ENCODE data around the gene STKLD1. TPM values are rescaled to one million over a fixed set of nuclear protein-coding genes. Genes with fewer than 3 reads are reported as not detected.

The STKLD1 gene
- total RNA-seq, 1 donor: 0.72 TPM

- no peak for TF ChIP-seq CTCF (IDR thresholded peaks at IDR 0.05; ENCODE audit: extremely low read depth, low read depth, low read length)
- H3K9me3 ChIP-seq (ENCODE audit: low read depth, low read length): no peaks in the 10 kb centered on the region
- no peak overlapping the region for H3K4me3 ChIP-seq (ENCODE audit: insufficient read depth, low read length)
- no peak overlapping the region for H3K27ac ChIP-seq (ENCODE audit: low read depth, low read length)
- no peak overlapping the region for H3K4me2 ChIP-seq (ENCODE audit: insufficient read depth, low read length)
- H4K20me1 ChIP-seq (ENCODE audit: insufficient read depth, low read length): peaks cover 3% of the 10 kb centered on the region
- no peak overlapping the region for H2AFZ ChIP-seq (ENCODE audit: low read length)
- H3K4me1 ChIP-seq (ENCODE audit: insufficient read depth, low read length): peaks cover 14% of the 10 kb centered on the region
- no peak for DNase-seq (ENCODE audit: insufficient read length, low spot score, missing footprints)
- peaks cover 14% of the 10 kb centered on the region for H3K79me2 ChIP-seq (ENCODE audit: insufficient read depth, low read length)
- no peaks in the 10 kb centered on the region for H3K27me3 ChIP-seq (ENCODE audit: insufficient read depth, low read length)
- peaks cover 48% of the 10 kb centered on the region for H3K36me3 ChIP-seq (ENCODE audit: insufficient read depth, low read length)
These were observed 36.5 kb upstream of the STKLD1 start for GRCh38 chr9:133339641-133340040.

- peaks cover 12% of the 10 kb centered on the region for H3K79me2 ChIP-seq (ENCODE audit: insufficient read depth, low read length)
- H3K4me1 ChIP-seq (ENCODE audit: insufficient read depth, low read length): peaks cover 9% of the 10 kb centered on the region
- H3K27ac ChIP-seq (ENCODE audit: low read depth, low read length): no peak overlapping the region
- DNase-seq (ENCODE audit: insufficient read length, low spot score, missing footprints): no peak
- no peaks in the 10 kb centered on the region for H3K27me3 ChIP-seq (ENCODE audit: insufficient read depth, low read length)
- peaks cover 54% of the 10 kb centered on the region for H3K36me3 ChIP-seq (ENCODE audit: insufficient read depth, low read length)
- H3K9me3 ChIP-seq (ENCODE audit: low read depth, low read length): no peaks in the 10 kb centered on the region
- H2AFZ ChIP-seq (ENCODE audit: low read length): no peak overlapping the region
- H3K4me2 ChIP-seq (ENCODE audit: insufficient read depth, low read length): no peak overlapping the region
- no peak for TF ChIP-seq CTCF (IDR thresholded peaks at IDR 0.05; ENCODE audit: extremely low read depth, low read depth, low read length)
- no peak overlapping the region for H3K4me3 ChIP-seq (ENCODE audit: insufficient read depth, low read length)
- peaks cover 3% of the 10 kb centered on the region for H4K20me1 ChIP-seq (ENCODE audit: insufficient read depth, low read length)
These were observed 35.9 kb upstream of the STKLD1 start for GRCh38 chr9:133340256-133340655.

GRCh38 chr9:133340916-133341315 is 35.2 kb upstream of the STKLD1 start:
- peaks cover 60% of the 10 kb centered on the region for H3K36me3 ChIP-seq (ENCODE audit: insufficient read depth, low read length)
- no peak for TF ChIP-seq CTCF (IDR thresholded peaks at IDR 0.05; ENCODE audit: extremely low read depth, low read depth, low read length)
- H3K79me2 ChIP-seq (ENCODE audit: insufficient read depth, low read length): peaks cover 12% of the 10 kb centered on the region

DNA sequence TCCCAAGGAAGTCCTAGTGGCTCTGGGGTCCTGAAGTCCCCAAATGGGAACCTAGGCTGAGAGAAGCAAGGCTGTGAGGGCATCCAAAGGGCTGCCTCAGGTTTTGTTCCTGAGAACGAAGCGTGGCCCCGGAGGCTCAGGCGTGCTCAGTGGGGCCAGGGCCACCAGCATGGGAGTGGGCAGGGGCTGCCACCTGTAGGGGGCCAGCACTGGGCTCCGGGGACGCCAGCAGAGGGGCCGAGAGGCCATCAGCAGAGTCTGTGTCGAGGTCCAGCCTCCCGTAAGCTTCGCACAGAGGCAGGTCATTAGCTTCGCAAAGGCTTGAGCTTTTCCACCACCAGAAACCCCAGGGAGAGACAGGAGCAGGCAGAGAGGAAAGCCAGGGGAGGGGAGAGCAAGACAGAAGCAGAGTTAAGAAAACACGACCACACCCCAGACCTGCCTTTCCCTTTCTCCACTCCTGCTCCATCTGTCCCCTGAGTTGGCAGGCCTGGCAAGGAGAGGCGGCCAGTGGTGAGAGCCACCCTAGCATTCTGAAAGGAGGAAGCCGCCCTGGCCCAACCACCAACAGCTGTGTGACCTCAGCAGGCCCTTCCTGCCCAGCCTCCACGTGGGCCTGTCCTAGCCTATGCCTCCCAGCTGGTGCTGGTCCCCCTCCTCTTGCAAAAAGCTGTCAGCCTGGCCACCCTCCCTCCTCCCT is 34.6 kb upstream of the STKLD1 start:
- Histone ChIP-seq H3K4me2 (ENCODE audit: insufficient read depth, low read length) (no peak overlapping the region), H3K27ac (ENCODE audit: low read depth, low read length) (no peak overlapping the region), H4K20me1 (ENCODE audit: insufficient read depth, low read length) (peaks cover 15% of the 10 kb centered on the region), H3K4me3 (ENCODE audit: insufficient read depth, low read length) (no peak overlapping the region), H3K9me3 (ENCODE audit: low read depth, low read length) (no peaks in the 10 kb centered on the region), H3K79me2 (ENCODE audit: insufficient read depth, low read length) (peaks cover 17% of the 10 kb centered on the region), H3K36me3 (ENCODE audit: insufficient read depth, low read length) (peaks cover 63% of the 10 kb centered on the region), H3K4me1 (ENCODE audit: insufficient read depth, low read length) (peaks cover 8% of the 10 kb centered on the region), H3K27me3 (ENCODE audit: insufficient read depth, low read length) (no peaks in the 10 kb centered on the region), H2AFZ (ENCODE audit: low read length) (no peak overlapping the region)
- DNase-seq (ENCODE audit: insufficient read length, low spot score, missing footprints): peak; percentile 27
- TF ChIP-seq CTCF (IDR thresholded peaks at IDR 0.05; ENCODE audit: extremely low read depth, low read depth, low read length): no peak

More at GRCh38 chr9:133340916-133341315, 35.2 kb upstream of the STKLD1 start:
- H3K9me3 ChIP-seq (ENCODE audit: low read depth, low read length): no peaks in the 10 kb centered on the region
- no peak overlapping the region for H3K27ac ChIP-seq (ENCODE audit: low read depth, low read length)
- DNase-seq (ENCODE audit: insufficient read length, low spot score, missing footprints): peak; percentile 18
- no peak overlapping the region for H3K4me3 ChIP-seq (ENCODE audit: insufficient read depth, low read length)
- no peak overlapping the region for H2AFZ ChIP-seq (ENCODE audit: low read length)
- peaks cover 9% of the 10 kb centered on the region for H4K20me1 ChIP-seq (ENCODE audit: insufficient read depth, low read length)
- peaks cover 8% of the 10 kb centered on the region for H3K4me1 ChIP-seq (ENCODE audit: insufficient read depth, low read length)
- H3K4me2 ChIP-seq (ENCODE audit: insufficient read depth, low read length): no peak overlapping the region
- H3K27me3 ChIP-seq (ENCODE audit: insufficient read depth, low read length): no peaks in the 10 kb centered on the region
